ENCODE results near the gene SLC6A9. TPM values are rescaled to one million over a fixed set of nuclear protein-coding genes. Genes with fewer than 3 reads are reported as not detected.

The SLC6A9 gene
- total and polyA plus RNA-seq, 2 experiments from 2014 or later: 14.4 to 20.0 TPM

GRCh38 chr1:44049839-44050238 lies 18.6 kb upstream of the SLC6A9 start (continued):
- no peak for TF ChIP-seq NANOG (IDR thresholded peaks at IDR 0.05; ENCODE audit: borderline replicate concordance)
- TF ChIP-seq, protein P1, sequence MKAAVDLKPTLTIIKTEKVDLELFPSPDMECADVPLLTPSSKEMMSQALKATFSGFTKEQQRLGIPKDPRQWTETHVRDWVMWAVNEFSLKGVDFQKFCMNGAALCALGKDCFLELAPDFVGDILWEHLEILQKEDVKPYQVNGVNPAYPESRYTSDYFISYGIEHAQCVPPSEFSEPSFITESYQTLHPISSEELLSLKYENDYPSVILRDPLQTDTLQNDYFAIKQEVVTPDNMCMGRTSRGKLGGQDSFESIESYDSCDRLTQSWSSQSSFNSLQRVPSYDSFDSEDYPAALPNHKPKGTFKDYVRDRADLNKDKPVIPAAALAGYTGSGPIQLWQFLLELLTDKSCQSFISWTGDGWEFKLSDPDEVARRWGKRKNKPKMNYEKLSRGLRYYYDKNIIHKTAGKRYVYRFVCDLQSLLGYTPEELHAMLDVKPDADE (IDR thresholded peaks at IDR 0.05): no peak

GRCh38 chr1:44048532-44049215 lies 17.4 kb upstream of the SLC6A9 start:
- Histone ChIP-seq H2AFZ (no peak overlapping the region), H3K4me3 (no peak overlapping the region), H3K4me1 (ENCODE audit: insufficient read depth) (no peaks in the 10 kb centered on the region), H4K20me1 (replicated peaks; ENCODE audit: insufficient read depth) (no peaks in the 10 kb centered on the region), H3K79me2 (replicated peaks; ENCODE audit: insufficient read depth) (no peaks in the 10 kb centered on the region), H3K4me2 (no peak overlapping the region), H3K27ac (ENCODE audit: low read depth) (no peak overlapping the region), H3F3A (replicated peaks; ENCODE audit: low read depth) (no peaks in the 10 kb centered on the region), H3K36me3 (ENCODE audit: insufficient read depth) (no peaks in the 10 kb centered on the region), H3K27me3 (ENCODE audit: insufficient read depth) (peaks cover 7% of the 10 kb centered on the region; the same call in 1 of the 2 replicates), H3K9me2 (ENCODE audit: insufficient read depth) (no peaks in the 10 kb centered on the region)
- no peaks in the 10 kb centered on the region for H3K9me3 Mint-ChIP-seq
- H3K4me3 Mint-ChIP-seq: no peak overlapping the region
- no peak for DNase-seq (ENCODE audit: low spot score)
- H3K36me3 Mint-ChIP-seq (ENCODE audit: low read depth): no peaks in the 10 kb centered on the region; the same call in 2 of the 3 replicates
- H3K27me3 Mint-ChIP-seq (ENCODE audit: insufficient read depth, low read depth, poor library complexity): peaks cover 4% of the 10 kb centered on the region
- no peak overlapping the region for H3K27ac Mint-ChIP-seq
- no peak for ATAC-seq
- H3K4me1 Mint-ChIP-seq: no peaks in the 10 kb centered on the region
- TF ChIP-seq ZNF114 (CRISPR knock-in tag; IDR thresholded peaks at IDR 0.05) (no peak), STAT1 (IDR thresholded peaks at IDR 0.05; ENCODE audit: unreplicated experiment) (no peak), JUNB (IDR thresholded peaks at IDR 0.05; ENCODE audit: unreplicated experiment) (no peak), CREB1 (CRISPR knock-in tag; IDR thresholded peaks at IDR 0.05; ENCODE audit: low read depth) (no peak), EZH2 (IDR thresholded peaks at IDR 0.05; ENCODE audit: low read depth, unreplicated experiment) (no peak), NANOG (IDR thresholded peaks at IDR 0.05; ENCODE audit: borderline replicate concordance) (no peak), ZNF462 (CRISPR knock-in tag; IDR thresholded peaks at IDR 0.05) (no peak)
- TF ChIP-seq, protein P1 (IDR thresholded peaks at IDR 0.05): no peak
- TF ChIP-seq, protein P2, sequence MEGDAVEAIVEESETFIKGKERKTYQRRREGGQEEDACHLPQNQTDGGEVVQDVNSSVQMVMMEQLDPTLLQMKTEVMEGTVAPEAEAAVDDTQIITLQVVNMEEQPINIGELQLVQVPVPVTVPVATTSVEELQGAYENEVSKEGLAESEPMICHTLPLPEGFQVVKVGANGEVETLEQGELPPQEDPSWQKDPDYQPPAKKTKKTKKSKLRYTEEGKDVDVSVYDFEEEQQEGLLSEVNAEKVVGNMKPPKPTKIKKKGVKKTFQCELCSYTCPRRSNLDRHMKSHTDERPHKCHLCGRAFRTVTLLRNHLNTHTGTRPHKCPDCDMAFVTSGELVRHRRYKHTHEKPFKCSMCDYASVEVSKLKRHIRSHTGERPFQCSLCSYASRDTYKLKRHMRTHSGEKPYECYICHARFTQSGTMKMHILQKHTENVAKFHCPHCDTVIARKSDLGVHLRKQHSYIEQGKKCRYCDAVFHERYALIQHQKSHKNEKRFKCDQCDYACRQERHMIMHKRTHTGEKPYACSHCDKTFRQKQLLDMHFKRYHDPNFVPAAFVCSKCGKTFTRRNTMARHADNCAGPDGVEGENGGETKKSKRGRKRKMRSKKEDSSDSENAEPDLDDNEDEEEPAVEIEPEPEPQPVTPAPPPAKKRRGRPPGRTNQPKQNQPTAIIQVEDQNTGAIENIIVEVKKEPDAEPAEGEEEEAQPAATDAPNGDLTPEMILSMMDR (conservative IDR thresholded peaks at IDR 0.05; ENCODE audit: low read depth in 2 of 2): no peak
- TF ChIP-seq, protein P3, sequence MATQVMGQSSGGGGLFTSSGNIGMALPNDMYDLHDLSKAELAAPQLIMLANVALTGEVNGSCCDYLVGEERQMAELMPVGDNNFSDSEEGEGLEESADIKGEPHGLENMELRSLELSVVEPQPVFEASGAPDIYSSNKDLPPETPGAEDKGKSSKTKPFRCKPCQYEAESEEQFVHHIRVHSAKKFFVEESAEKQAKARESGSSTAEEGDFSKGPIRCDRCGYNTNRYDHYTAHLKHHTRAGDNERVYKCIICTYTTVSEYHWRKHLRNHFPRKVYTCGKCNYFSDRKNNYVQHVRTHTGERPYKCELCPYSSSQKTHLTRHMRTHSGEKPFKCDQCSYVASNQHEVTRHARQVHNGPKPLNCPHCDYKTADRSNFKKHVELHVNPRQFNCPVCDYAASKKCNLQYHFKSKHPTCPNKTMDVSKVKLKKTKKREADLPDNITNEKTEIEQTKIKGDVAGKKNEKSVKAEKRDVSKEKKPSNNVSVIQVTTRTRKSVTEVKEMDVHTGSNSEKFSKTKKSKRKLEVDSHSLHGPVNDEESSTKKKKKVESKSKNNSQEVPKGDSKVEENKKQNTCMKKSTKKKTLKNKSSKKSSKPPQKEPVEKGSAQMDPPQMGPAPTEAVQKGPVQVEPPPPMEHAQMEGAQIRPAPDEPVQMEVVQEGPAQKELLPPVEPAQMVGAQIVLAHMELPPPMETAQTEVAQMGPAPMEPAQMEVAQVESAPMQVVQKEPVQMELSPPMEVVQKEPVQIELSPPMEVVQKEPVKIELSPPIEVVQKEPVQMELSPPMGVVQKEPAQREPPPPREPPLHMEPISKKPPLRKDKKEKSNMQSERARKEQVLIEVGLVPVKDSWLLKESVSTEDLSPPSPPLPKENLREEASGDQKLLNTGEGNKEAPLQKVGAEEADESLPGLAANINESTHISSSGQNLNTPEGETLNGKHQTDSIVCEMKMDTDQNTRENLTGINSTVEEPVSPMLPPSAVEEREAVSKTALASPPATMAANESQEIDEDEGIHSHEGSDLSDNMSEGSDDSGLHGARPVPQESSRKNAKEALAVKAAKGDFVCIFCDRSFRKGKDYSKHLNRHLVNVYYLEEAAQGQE (IDR thresholded peaks at IDR 0.05; ENCODE audit: unreplicated experiment): no peak

Data from GM23338 (cell line).